HL-60 (cell line): Measurements from ENCODE around the gene FBXO28.

Experiments
- GABPA ChIP-seq: IDR thresholded peaks from 2 replicates; pipeline ENCODE4 v1.6.1; 2012; ENCODE audit warnings: low read depth
- POLR2AphosphoS5 ChIP-seq: IDR thresholded peaks from 2 replicates; pipeline ENCODE4 v1.6.1; 2012; ENCODE audit warnings: low read depth
- SPI1 ChIP-seq: IDR thresholded peaks from 2 replicates; pipeline ENCODE4 v1.6.1; 2012; ENCODE audit warnings: low read depth, mild to moderate bottlenecking, borderline replicate concordance
- TF ChIP-seq, protein P1 (sequence below): IDR thresholded peaks from one replicate; pipeline ENCODE4 v1.5.1; 2011; ENCODE audit warnings: low read length, control low read depth, inconsistent platforms; ENCODE audit not compliant: insufficient read depth
- TF ChIP-seq, protein P2 (sequence below): IDR thresholded peaks from 2 replicates; pipeline ENCODE4 v1.6.1; 2012; ENCODE audit warnings: low read depth; ENCODE audit not compliant: insufficient replicate concordance

DNA sequence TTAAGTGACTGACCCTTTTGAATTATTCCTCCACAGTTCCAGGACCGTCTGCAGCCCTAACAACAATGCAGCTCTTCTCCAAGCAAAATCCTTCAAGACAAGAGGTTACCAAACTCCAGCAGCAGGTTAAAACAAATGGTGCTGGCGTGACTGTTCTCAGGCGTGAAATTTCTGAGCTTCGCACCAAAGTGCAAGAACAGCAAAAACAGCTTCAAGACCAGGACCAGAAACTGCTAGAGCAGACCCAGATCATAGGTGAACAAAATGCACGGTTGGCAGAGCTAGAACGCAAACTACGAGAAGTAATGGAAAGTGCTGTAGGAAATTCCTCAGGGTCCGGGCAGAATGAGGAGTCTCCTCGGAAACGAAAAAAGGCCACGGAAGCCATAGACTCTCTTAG is 43.4 kb downstream of the FBXO28 start:
- TF ChIP-seq, protein P1, sequence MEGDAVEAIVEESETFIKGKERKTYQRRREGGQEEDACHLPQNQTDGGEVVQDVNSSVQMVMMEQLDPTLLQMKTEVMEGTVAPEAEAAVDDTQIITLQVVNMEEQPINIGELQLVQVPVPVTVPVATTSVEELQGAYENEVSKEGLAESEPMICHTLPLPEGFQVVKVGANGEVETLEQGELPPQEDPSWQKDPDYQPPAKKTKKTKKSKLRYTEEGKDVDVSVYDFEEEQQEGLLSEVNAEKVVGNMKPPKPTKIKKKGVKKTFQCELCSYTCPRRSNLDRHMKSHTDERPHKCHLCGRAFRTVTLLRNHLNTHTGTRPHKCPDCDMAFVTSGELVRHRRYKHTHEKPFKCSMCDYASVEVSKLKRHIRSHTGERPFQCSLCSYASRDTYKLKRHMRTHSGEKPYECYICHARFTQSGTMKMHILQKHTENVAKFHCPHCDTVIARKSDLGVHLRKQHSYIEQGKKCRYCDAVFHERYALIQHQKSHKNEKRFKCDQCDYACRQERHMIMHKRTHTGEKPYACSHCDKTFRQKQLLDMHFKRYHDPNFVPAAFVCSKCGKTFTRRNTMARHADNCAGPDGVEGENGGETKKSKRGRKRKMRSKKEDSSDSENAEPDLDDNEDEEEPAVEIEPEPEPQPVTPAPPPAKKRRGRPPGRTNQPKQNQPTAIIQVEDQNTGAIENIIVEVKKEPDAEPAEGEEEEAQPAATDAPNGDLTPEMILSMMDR = no peak
- TF ChIP-seq, protein P2, sequence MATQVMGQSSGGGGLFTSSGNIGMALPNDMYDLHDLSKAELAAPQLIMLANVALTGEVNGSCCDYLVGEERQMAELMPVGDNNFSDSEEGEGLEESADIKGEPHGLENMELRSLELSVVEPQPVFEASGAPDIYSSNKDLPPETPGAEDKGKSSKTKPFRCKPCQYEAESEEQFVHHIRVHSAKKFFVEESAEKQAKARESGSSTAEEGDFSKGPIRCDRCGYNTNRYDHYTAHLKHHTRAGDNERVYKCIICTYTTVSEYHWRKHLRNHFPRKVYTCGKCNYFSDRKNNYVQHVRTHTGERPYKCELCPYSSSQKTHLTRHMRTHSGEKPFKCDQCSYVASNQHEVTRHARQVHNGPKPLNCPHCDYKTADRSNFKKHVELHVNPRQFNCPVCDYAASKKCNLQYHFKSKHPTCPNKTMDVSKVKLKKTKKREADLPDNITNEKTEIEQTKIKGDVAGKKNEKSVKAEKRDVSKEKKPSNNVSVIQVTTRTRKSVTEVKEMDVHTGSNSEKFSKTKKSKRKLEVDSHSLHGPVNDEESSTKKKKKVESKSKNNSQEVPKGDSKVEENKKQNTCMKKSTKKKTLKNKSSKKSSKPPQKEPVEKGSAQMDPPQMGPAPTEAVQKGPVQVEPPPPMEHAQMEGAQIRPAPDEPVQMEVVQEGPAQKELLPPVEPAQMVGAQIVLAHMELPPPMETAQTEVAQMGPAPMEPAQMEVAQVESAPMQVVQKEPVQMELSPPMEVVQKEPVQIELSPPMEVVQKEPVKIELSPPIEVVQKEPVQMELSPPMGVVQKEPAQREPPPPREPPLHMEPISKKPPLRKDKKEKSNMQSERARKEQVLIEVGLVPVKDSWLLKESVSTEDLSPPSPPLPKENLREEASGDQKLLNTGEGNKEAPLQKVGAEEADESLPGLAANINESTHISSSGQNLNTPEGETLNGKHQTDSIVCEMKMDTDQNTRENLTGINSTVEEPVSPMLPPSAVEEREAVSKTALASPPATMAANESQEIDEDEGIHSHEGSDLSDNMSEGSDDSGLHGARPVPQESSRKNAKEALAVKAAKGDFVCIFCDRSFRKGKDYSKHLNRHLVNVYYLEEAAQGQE = no peak
- TF ChIP-seq POLR2AphosphoS5 = no peak
- TF ChIP-seq SPI1 = no peak
- TF ChIP-seq GABPA = no peak
